ENCODE measurements around the gene RANBP10. TPM values are rescaled to one million over a fixed set of nuclear protein-coding genes. Genes with fewer than 3 reads are reported as not detected.

The RANBP10 gene
- total RNA-seq, 1 donor from 2014 or later = 14.7 TPM

- H3K36me3 ChIP-seq = peaks cover 45% of the 10 kb centered on the region
- H3K27me3 ChIP-seq (ENCODE audit: low read depth) = no peaks in the 10 kb centered on the region
- H3K9me3 ChIP-seq (replicated peaks) = no peaks in the 10 kb centered on the region
- peaks cover 44% of the 10 kb centered on the region for H3K4me1 ChIP-seq
- DNase-seq = no peak
- TF ChIP-seq CTCF (IDR thresholded peaks at IDR 0.05; ENCODE audit: borderline replicate concordance) = no peak
- no peak overlapping the region for H3K27ac ChIP-seq (replicated peaks)
- H3K4me3 ChIP-seq = no peak overlapping the region
- intact Hi-C loops (cut with micrococcal nuclease) = loop anchor here (10.0 kb wide), 1 partner anchor 126 kb away; no protein-coding TSS in a partner anchor
Observed at GRCh38 chr16:67801241-67801640, 5.1 kb downstream of the RANBP10 start.

- intact Hi-C loops (cut with micrococcal nuclease) = loop anchor here (10.0 kb wide), 1 partner anchor 126 kb away; no protein-coding TSS in a partner anchor
- peak overlapping the region; percentile 27 for H3K27ac ChIP-seq (replicated peaks)
- H3K9me3 ChIP-seq (replicated peaks) = no peaks in the 10 kb centered on the region
- H3K4me1 ChIP-seq = peaks cover 36% of the 10 kb centered on the region
- peaks cover 45% of the 10 kb centered on the region for H3K36me3 ChIP-seq
- peak; percentile 20 for DNase-seq
- H3K27me3 ChIP-seq (ENCODE audit: low read depth) = no peaks in the 10 kb centered on the region
- no peak overlapping the region for H3K4me3 ChIP-seq
- no peak for TF ChIP-seq CTCF (IDR thresholded peaks at IDR 0.05; ENCODE audit: borderline replicate concordance)
Observed at GRCh38 chr16:67800338-67800926, 5.9 kb downstream of the RANBP10 start.

GRCh38 chr16:67796099-67796718, 10.2 kb downstream of the RANBP10 start:
- Histone ChIP-seq H3K36me3 (peaks cover 20% of the 10 kb centered on the region), H3K4me1 (peaks cover 19% of the 10 kb centered on the region), H3K27me3 (ENCODE audit: low read depth) (no peaks in the 10 kb centered on the region), H3K4me3 (no peak overlapping the region), H3K9me3 (replicated peaks) (no peaks in the 10 kb centered on the region), H3K27ac (replicated peaks) (no peak overlapping the region)
- DNase-seq = no peak
- TF ChIP-seq CTCF (IDR thresholded peaks at IDR 0.05; ENCODE audit: borderline replicate concordance) = no peak
- intact Hi-C loops (cut with micrococcal nuclease) = no loop called here

- no peaks in the 10 kb centered on the region for H3K4me1 ChIP-seq
- no peak for TF ChIP-seq CTCF (IDR thresholded peaks at IDR 0.05; ENCODE audit: borderline replicate concordance)
- no peaks in the 10 kb centered on the region for H3K36me3 ChIP-seq
- no peak overlapping the region for H3K27ac ChIP-seq (replicated peaks)
- intact Hi-C loops (cut with micrococcal nuclease) = no loop called here
- H3K9me3 ChIP-seq (replicated peaks) = no peaks in the 10 kb centered on the region
- DNase-seq = no peak
- no peak overlapping the region for H3K4me3 ChIP-seq
- H3K27me3 ChIP-seq (ENCODE audit: low read depth) = no peaks in the 10 kb centered on the region
Observed at GRCh38 chr16:67790071-67790470, 16.3 kb downstream of the RANBP10 start.

GRCh38 chr16:67786491-67786890, 19.9 kb downstream of the RANBP10 start:
- Histone ChIP-seq H3K27ac (replicated peaks) (no peak overlapping the region), H3K27me3 (ENCODE audit: low read depth) (no peaks in the 10 kb centered on the region), H3K9me3 (replicated peaks) (no peaks in the 10 kb centered on the region), H3K4me3 (no peak overlapping the region), H3K36me3 (no peaks in the 10 kb centered on the region), H3K4me1 (peaks cover 10% of the 10 kb centered on the region)
- no peak for DNase-seq
- TF ChIP-seq CTCF (IDR thresholded peaks at IDR 0.05; ENCODE audit: borderline replicate concordance) = no peak
- intact Hi-C loops (cut with micrococcal nuclease) = no loop called here
